HepG2 (cell line): ENCODE measurements around the gene PLK5. TPM values are rescaled to one million over a fixed set of nuclear protein-coding genes. Genes with fewer than 3 reads are reported as not detected.
A peak's percentile ranks its signal among the peaks of the same experiment; 100 is the strongest.

ENCODE experiments used
- AGO1 ChIP-seq: fragments of 200-400 bp; formaldehyde crosslinking; IDR thresholded peaks from 2 replicates; pipeline ENCODE4 v1.6.1; 2017; ENCODE audit warnings: mild to moderate bottlenecking, low read depth, low read length, moderate library complexity; ENCODE audit not compliant: poor library complexity, severe bottlenecking
- CHD2 ChIP-seq: IDR thresholded peaks from 2 replicates; pipeline ENCODE4 v1.6.1; 2011; ENCODE audit warnings: low read depth, low read length, improper control_type of control experiment
- EP300 ChIP-seq, 3 experiments: sonication (generic) in 1 of 3; formaldehyde crosslinking in 1 of 3; IDR thresholded peaks; 2 replicates each; pipeline versions ENCODE4 v1.5.1 to v1.6.1; 2011 to 2020; ENCODE audit warnings: low read depth in 2 of 3, low read length in 2 of 3, borderline replicate concordance in 1 of 3, improper control_type of control experiment in 1 of 3, mild to moderate bottlenecking in 1 of 3, missing genetic modification reagents in 1 of 3, moderate library complexity in 1 of 3
- HOXD1 ChIP-seq: sonication (generic); formaldehyde crosslinking; IDR thresholded peaks from 2 replicates; pipeline ENCODE4 v1.5.0; 2020; ENCODE audit warnings: missing genetic modification reagents
- MLXIP ChIP-seq: sonication (generic); formaldehyde crosslinking; IDR thresholded peaks from 2 replicates; pipeline ENCODE4 v1.9.0; 2021; ENCODE audit warnings: missing genetic modification reagents, borderline replicate concordance
- NCOR1 ChIP-seq: fragments of 200-600 bp; sonication (generic); IDR thresholded peaks from 2 replicates; pipeline ENCODE4 v1.7.0; 2017; ENCODE audit warnings: antibody characterized with exemption, low read length, borderline replicate concordance
- PCBP1 ChIP-seq: fragments of 200-400 bp; formaldehyde crosslinking; IDR thresholded peaks from 2 replicates; pipeline ENCODE4 v1.6.1; 2017; ENCODE audit warnings: mild to moderate bottlenecking, low read depth, low read length, borderline replicate concordance
- RXRB ChIP-seq: IDR thresholded peaks from 2 replicates; pipeline ENCODE4 v1.6.1; 2016; ENCODE audit warnings: borderline replicate concordance, missing genetic modification reagents, missing compliant biosample characterization
- SIX4 ChIP-seq: sonication (generic); formaldehyde crosslinking; IDR thresholded peaks from 2 replicates; pipeline ENCODE4 v1.4.0; 2020; ENCODE audit warnings: missing genetic modification reagents
- SMC3 ChIP-seq: IDR thresholded peaks from 2 replicates; pipeline ENCODE4 v1.6.1; 2011; ENCODE audit warnings: low read length, improper control_type of control experiment
- SNAI1 ChIP-seq: sonication (generic); formaldehyde crosslinking; IDR thresholded peaks from 2 replicates; pipeline ENCODE4 v1.5.0; 2020; ENCODE audit warnings: mild to moderate bottlenecking, missing genetic modification reagents, borderline replicate concordance
- SP5 ChIP-seq: IDR thresholded peaks from 2 replicates; pipeline ENCODE4 v1.6.1; 2016; ENCODE audit warnings: low read depth, borderline replicate concordance
- TBX3 ChIP-seq: fragments of 450-650 bp; IDR thresholded peaks from 2 replicates; pipeline ENCODE4 v1.6.1; 2017; ENCODE audit warnings: antibody characterized with exemption, mild to moderate bottlenecking, inconsistent platforms, borderline replicate concordance
- TEAD3 ChIP-seq: optimal IDR thresholded peaks from 2 replicates; pipeline ENCODE3; 2016; ENCODE audit warnings: borderline replicate concordance
- ZBTB39 ChIP-seq: sonication (generic); formaldehyde crosslinking; IDR thresholded peaks from 2 replicates; pipeline ENCODE4 v1.5.0; 2020; ENCODE audit warnings: missing genetic modification reagents
- ZNF329 ChIP-seq: sonication (generic); formaldehyde crosslinking; IDR thresholded peaks from 2 replicates; pipeline ENCODE4 v1.9.0; 2021; ENCODE audit warnings: low read depth, mild to moderate bottlenecking, missing genetic modification reagents
- ZNF496 ChIP-seq: sonication (generic); formaldehyde crosslinking; IDR thresholded peaks from 2 replicates; pipeline ENCODE4 v1.8.1; 2023; ENCODE audit warnings: mild to moderate bottlenecking, moderate library complexity, missing genetic modification reagents; ENCODE audit not compliant: insufficient replicate concordance
- ZNF501 ChIP-seq: sonication (generic); formaldehyde crosslinking; IDR thresholded peaks from 2 replicates; pipeline ENCODE4 v1.5.1; 2020; ENCODE audit warnings: mild to moderate bottlenecking, moderate library complexity, missing genetic modification reagents
- ZNF816 ChIP-seq: sonication (generic); formaldehyde crosslinking; IDR thresholded peaks from 2 replicates; pipeline ENCODE4 v1.8.0; 2022; ENCODE audit warnings: missing genetic modification reagents, mild to moderate bottlenecking, borderline replicate concordance
- ZNF883 ChIP-seq: sonication (generic); formaldehyde crosslinking; IDR thresholded peaks from 2 replicates; pipeline ENCODE4 v1.5.1; 2020; ENCODE audit warnings: mild to moderate bottlenecking, missing genetic modification reagents; ENCODE audit errors: not compliant biosample characterization
- ZSCAN29 ChIP-seq: sonication (generic); formaldehyde crosslinking; conservative IDR thresholded peaks from 2 replicates; pipeline ENCODE4 v1.4.0; 2020; ENCODE audit warnings: mild to moderate bottlenecking, missing genetic modification reagents
- polyA plus RNA-seq, 8 experiments: library from polyadenylated mRNA; depleted of rRNA in 3 of 8; stranded (reverse) in 7 of 8; unstranded in 1 of 8; fragments of >200 nt; fragmentation: Illumina TruSeq in 4 of 8; extraction: Trizol in 4 of 8; gene quantifications; 2 replicates each; pipeline versions ENCODE4 v1.2.1 to v1.2.3, GENCODE V29; 2011 to 2016; ENCODE audit warnings: low read depth in 4 of 8, missing spikeins in 1 of 8, mixed read lengths in 1 of 8; ENCODE audit not compliant: insufficient read depth in 1 of 8
- total RNA-seq, 5 experiments: library from RNA; depleted of rRNA; stranded (reverse); fragments of >200 nt; fragmentation: Illumina TruSeq; extraction: Trizol; gene quantifications; 2 replicates each; pipeline ENCODE4 v1.2.3, GENCODE V29; 2016; ENCODE audit warnings: low read depth in 1 of 5
- TF ChIP-seq, protein P1 (sequence below): sonication (generic); formaldehyde crosslinking; conservative IDR thresholded peaks from 2 replicates; pipeline ENCODE4 v1.8.0; 2022; ENCODE audit warnings: missing genetic modification reagents

PLK5 gene
- total and polyA plus RNA-seq, 2 of the 13 experiments (the other 11 are each of a cell fraction or from before 2014, with no cell fraction given): not detected

- TF ChIP-seq EP300 (IDR thresholded peaks at IDR 0.05; ENCODE audit: low read depth in 2 of 2, low read length in 2 of 2) (no peak), EP300 (CRISPR knock-in tag; IDR thresholded peaks at IDR 0.05; ENCODE audit: borderline replicate concordance) (no peak), RXRB (0 out of 2 replicates have a peak, but pooled peaks have one; percentile 1), ZNF883 (CRISPR knock-in tag) (no peak), SNAI1 (CRISPR knock-in tag) (no peak), SP5 (CRISPR knock-in tag) (no peak), PCBP1 (0 out of 2 replicates have a peak, but pooled peaks have one; percentile 25), ZNF816 (CRISPR knock-in tag) (no peak), SIX4 (CRISPR knock-in tag) (no peak), ZNF496 (CRISPR knock-in tag) (no peak), ZBTB39 (CRISPR knock-in tag) (no peak), ZNF501 (CRISPR knock-in tag) (no peak; the same call in 1 of the 2 replicates), SMC3 (no peak), ZNF329 (CRISPR knock-in tag) (no peak), TEAD3 (no peak), AGO1 (no peak), ZSCAN29 (CRISPR knock-in tag) (no peak), NCOR1 (no peak), TBX3 (no peak), CHD2 (no peak), MLXIP (CRISPR knock-in tag) (no peak), HOXD1 (CRISPR knock-in tag) (no peak)
- TF ChIP-seq, protein P1, sequence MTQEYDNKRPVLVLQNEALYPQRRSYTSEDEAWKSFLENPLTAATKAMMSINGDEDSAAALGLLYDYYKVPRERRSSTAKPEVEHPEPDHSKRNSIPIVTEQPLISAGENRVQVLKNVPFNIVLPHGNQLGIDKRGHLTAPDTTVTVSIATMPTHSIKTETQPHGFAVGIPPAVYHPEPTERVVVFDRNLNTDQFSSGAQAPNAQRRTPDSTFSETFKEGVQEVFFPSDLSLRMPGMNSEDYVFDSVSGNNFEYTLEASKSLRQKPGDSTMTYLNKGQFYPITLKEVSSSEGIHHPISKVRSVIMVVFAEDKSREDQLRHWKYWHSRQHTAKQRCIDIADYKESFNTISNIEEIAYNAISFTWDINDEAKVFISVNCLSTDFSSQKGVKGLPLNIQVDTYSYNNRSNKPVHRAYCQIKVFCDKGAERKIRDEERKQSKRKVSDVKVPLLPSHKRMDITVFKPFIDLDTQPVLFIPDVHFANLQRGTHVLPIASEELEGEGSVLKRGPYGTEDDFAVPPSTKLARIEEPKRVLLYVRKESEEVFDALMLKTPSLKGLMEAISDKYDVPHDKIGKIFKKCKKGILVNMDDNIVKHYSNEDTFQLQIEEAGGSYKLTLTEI (CRISPR knock-in tag): no peak
These were observed 42.5 kb upstream of the PLK5 start (continued) for GRCh38 chr19:1481224-1481892.
